GM21529 (cell line): ENCODE data around the gene SMAD3.
A peak's percentile ranks its signal among the peaks of the same experiment; 100 is the strongest.

Experiments
- ATAC-seq: cut with Tn5 transposase; IDR thresholded peaks from one replicate; pipeline ENCODE4 v1.9.1; 2021; ENCODE audit not compliant: unreplicated experiment

SMAD3 gene

DNA sequence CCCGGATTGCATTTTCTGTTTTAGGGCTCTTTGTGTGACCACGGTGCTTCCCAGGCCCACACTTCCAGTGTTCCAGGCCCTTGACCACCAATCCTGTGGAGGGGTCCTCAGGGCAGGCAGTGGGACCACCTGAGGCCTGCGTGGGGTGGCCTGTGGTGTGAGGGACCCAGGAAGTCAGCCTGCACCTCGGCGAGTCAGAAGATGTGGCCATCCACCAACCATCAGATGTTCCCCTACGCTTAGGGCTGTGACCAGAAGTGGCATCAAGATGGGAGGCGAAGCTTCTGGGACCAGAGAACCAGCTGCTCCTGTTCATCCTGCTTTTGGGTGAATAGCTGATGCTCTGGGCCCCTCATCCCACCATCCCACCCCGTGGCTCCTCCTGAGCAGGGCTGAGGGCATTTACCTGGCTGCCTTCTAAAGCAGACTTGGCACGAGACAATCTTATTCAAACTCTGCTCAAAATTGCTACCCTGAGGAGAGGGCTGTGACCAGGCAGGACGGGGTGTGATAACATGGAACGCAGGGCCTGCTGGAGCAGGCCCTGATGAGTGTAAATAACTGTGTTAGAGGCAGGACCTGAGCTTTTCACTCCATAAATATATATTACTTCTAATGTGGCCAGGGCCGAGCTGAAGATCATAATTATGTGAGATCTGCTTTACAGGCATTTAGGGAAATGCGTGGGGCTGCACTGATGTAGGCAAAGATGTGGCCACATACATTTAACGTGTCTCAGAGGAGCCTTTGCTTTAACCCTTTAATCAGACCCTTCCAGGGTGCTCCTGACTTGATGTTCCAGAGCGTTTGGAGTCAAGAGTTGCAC is 28.8 kb downstream of the SMAD3 start:
- ATAC-seq, result no peak

DNA sequence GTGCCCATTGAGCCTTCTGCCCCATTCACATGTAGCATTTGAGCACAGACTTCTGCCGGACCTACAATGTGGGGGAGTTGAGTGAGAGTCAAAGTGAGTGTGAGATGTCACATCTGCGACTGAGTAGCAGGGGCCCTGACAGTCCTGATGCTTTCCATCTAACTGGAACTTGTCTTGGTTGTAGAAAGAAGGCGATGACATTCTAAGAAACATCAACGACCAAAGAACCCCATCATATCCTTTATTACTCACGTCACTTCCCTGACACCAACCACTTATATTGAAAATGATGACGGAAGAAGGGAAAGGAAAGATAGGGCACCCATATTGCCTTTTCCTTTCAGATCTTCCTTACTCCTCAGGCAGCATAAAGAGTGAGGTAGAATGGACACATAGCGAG is 30.5 kb downstream of the SMAD3 start:
- no peak for ATAC-seq

DNA sequence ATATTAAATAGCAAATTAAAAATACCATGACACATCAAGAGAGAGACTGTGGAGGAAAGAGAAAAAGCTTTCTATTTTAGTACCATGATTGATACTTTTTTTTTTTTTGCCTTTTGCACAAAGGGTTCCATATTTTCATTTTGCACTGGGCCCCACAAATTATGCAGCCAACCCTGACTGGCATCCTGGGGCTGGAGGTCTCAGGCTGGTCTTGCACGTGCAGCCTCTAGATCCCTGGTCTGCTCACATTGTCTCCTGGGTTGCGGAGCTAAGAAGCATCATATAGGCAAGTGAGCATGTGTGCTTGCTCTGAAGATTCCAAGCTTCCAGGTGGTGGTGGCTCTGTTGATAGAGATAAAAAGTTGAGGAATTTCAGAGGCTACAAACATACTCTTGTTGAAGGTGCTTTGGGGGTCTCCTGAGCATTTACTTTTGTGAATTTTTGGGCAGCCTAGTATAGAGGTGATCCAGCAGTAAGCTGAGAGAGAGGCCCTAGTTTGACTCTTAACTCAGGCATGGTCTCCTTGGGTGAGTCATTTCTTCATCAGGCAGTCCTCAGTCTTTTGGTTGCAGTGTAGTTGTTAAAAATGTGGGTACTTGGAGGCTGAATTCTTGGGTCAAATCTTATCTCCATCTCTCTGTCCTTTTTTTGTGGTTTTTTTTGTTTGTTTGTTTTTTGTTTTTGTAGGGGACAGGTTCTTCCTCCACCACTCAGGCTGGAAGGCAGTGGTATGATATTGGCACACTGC is 31.3 kb downstream of the SMAD3 start:
- ATAC-seq, result no peak

DNA sequence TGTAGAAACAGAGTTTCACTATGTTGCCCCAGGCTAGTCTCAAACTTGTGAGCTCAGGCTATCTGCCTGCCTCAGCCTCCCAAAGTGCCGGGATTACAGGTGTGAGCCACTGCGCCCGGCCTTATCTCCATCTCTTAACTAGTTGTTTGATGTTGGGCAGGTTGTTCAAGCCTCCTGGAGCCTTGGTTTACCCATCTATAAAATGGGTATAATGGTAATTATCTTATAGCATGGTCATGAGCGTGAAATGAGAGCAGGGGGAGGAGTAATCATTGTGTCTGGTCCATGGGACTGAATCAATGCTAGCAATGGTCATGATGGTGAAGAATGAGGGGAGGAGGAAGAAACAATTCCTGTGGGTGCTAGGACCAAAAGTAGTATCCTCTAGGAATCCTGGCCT is 32.0 kb downstream of the SMAD3 start:
- no peak for ATAC-seq

DNA sequence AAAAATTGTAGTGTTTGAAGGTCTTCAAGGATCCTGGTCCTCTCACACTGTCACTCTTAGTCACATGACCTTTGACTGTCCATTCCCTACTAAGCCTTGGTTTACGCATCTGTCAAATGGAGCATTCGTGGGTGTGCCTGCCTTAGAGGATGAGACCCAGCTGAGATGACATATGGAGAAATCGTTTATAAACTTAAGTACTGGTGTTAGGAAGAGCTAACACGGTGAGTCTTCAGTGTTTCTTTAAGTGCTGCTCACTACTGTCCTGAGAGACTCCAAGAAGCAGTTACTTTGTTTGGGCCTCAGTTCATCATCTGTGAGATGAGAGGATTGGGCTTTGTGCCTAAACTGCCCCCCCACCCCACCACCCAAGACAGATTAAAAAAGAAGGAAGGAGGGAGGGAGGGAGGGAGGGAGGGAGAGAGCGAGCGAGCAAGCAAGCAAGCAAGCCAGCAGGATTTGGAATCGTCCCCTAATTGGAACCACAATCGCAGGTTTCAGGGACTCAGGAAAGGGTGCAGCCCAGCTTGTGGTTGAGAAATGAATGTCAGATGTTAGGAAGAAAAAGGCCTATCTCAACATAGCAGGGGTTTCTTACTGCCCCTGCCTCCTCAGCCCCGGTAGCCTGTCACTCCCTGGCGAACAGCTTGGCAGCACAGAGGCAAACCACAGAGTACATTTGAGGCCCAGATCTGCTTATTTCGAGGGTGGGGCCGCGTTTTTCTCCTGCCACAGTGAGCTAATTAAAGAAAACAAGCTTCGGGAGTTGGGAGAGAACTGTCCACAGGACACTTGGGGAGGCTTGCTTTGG is 32.7 kb downstream of the SMAD3 start:
- ATAC-seq, result no peak

- no peak for ATAC-seq
Observed at GRCh38 chr15:67098768-67099282, 33.4 kb downstream of the SMAD3 start.

- no peak for ATAC-seq
Observed at GRCh38 chr15:67100124-67100791, 34.9 kb downstream of the SMAD3 start.

- ATAC-seq, result peak; percentile 78
Observed at GRCh38 chr15:67100801-67101581, 35.6 kb downstream of the SMAD3 start.

GRCh38 chr15:67101911-67102598 is 36.7 kb downstream of the SMAD3 start:
- ATAC-seq, result peak; percentile 48

- no peak for ATAC-seq
Observed at GRCh38 chr15:67102599-67102929, 37.2 kb downstream of the SMAD3 start.

DNA sequence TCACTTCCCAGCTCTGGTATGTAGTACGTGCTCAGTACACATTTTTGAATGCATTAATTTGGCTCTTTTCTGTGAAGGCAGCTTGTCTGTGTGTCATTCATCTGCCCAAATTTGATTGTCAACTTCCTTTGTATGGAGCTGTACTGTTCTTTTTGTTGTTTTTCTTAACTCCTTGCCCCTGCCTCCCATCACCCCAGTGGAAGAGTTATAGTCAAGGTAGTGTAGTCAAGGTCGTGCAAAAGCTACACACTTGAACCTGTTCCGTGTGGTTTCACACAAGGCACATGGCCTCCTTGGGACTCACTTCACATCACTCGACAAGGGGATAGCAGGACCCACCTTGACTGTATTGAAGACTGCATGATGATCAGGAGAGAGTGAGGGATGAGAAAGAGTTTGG is 37.6 kb downstream of the SMAD3 start:
- ATAC-seq, result no peak

DNA sequence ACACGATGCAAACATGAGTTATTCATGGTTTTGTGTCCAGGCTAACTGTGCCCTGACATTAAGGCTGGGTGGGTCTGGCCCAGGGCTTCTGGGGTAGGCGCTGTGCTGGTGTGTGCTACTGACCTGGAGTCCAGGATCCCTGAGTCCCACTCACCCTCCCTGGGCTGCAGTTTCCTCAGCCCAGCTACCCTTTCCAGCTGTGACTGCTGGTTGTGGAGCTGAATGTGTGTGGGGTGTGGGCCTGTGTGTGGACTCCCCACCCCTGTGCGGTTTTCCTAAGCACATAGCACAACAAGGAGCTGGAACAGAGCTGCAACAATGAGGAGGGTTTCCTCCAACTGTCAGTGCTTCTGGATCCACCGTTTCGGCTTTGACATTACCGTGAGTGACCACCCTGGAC is 38.0 kb downstream of the SMAD3 start:
- no peak for ATAC-seq

- no peak for ATAC-seq
Observed at GRCh38 chr15:67103869-67104268, 38.5 kb downstream of the SMAD3 start.

DNA sequence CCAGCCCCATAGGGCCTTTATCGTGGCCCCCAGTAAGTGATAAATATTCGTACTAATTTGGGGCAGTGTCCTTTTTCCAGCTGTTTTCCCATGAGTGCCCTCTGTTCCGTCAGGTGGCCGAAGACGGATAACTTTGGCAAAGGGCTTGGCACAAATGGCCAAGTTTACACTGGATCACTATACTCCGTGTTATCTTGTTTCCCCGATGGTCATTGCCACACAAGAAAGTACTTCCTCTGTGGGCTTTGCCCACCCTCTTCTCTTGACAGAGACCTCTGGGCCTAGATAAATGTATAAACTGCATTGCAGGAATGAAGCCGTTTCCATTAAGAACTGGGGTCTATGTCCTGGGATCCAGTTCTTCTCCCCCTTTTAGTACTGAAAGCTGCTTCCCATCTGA is 39.1 kb downstream of the SMAD3 start:
- no peak for ATAC-seq

- no peak for ATAC-seq
Observed at GRCh38 chr15:67105065-67105951, 39.9 kb downstream of the SMAD3 start.

DNA sequence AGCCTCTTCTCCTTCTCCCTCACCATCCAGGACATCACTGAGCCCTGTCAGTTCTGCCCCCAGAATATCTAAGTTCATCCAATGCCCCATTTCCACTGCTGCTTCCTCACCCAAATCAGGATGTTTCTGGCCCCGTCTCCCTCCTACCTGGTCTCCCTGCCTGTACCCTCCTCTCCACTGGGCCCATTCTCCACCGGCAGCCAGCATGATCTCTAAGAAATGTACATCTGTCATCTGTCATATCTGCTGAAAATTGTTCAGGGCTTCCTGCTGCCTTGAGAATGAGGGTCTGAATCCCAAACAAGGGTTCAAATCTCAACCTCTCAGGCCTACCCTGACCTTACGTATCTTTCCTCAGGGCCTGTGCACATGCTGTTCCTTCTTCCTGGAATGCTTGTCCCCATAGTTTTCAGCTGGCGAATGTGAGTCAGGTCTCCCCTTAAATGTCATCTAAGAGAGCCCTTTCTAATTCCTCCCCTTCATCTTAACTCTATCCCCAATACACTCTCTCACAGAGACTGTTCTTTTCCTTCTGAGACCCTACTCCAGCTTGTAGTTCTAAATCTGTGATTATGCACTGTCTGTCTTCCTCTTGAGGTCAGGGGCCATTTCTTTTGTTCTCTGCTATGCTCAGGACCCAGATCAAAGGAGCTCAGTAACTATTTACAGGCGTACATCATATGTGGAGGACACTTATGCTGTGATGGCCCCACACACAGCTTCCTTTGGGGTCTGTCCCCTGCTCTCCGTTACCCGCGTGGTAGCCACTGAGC is 40.8 kb downstream of the SMAD3 start:
- no peak for ATAC-seq

GRCh38 chr15:67106764-67107013 is 41.3 kb downstream of the SMAD3 start:
- no peak for ATAC-seq
